Esophagus (tissue), 2 donors: Measurements from ENCODE around the gene P3H1. TPM values are rescaled to one million over a fixed set of nuclear protein-coding genes. Genes with fewer than 3 reads are reported as not detected.
A peak's percentile ranks its signal among the peaks of the same experiment; 100 is the strongest.

ENCODE experiments used
- H3K27ac ChIP-seq, 2 donors: one replicate each; pipeline ENCODE4 v1.5.1; 2013; ENCODE audit warnings: low read depth in 2 of 2, mild to moderate bottlenecking in 2 of 2, inconsistent platforms in 1 of 2, low read length in 1 of 2, moderate library complexity in 1 of 2
- H3K27me3 ChIP-seq, 2 donors: one replicate each; pipeline ENCODE4 v1.6.1; 2013; ENCODE audit warnings: low read length in 2 of 2, control low read depth in 1 of 2, mild to moderate bottlenecking in 1 of 2; ENCODE audit not compliant: insufficient read depth in 2 of 2, control insufficient read depth in 1 of 2
- H3K36me3 ChIP-seq, 2 donors: one replicate each; pipeline ENCODE4 v1.6.1; 2013; ENCODE audit warnings: low read length in 1 of 2; ENCODE audit not compliant: control insufficient read depth in 2 of 2, insufficient read depth in 2 of 2
- H3K4me1 ChIP-seq, 2 donors: one replicate each; pipeline ENCODE4 v1.6.1; 2013; ENCODE audit warnings: low read length in 1 of 2; ENCODE audit not compliant: control insufficient read depth in 2 of 2, insufficient read depth in 2 of 2
- H3K4me3 ChIP-seq, 2 donors: one replicate each; pipeline ENCODE4 v1.5.1; 2013; ENCODE audit warnings: low read length in 2 of 2, mild to moderate bottlenecking in 2 of 2, low read depth in 1 of 2, moderate library complexity in 1 of 2
- H3K9me3 ChIP-seq, 2 donors: one replicate each; pipeline ENCODE4 v1.6.1; 2013; ENCODE audit warnings: mild to moderate bottlenecking in 2 of 2, low read depth in 1 of 2, low read length in 1 of 2, moderate library complexity in 1 of 2; ENCODE audit not compliant: control insufficient read depth in 2 of 2, insufficient read depth in 1 of 2
- WGBS, 2 donors: extraction: QIAGEN DNeasy Blood & Tissue Kit; methylation state at CpG; one replicate each; pipeline ENCODE4 v1.1.7; 2013; 5-methylcytosine and 5-hydroxymethylcytosine counted together
- polyA plus RNA-seq, 2 donors: library from polyadenylated mRNA; stranded (reverse); fragments of 200-250 nt; gene quantifications; one replicate each; pipeline ENCODE4 v1.2.3, GENCODE V29; 2013
- donor health status: healthy with polysubstance abuse.
- donor health status: Bipolar disorder and iron deficiency.

Gene P3H1
- polyA plus RNA-seq, 2 donors = 6.4 to 11.4 TPM

DNA sequence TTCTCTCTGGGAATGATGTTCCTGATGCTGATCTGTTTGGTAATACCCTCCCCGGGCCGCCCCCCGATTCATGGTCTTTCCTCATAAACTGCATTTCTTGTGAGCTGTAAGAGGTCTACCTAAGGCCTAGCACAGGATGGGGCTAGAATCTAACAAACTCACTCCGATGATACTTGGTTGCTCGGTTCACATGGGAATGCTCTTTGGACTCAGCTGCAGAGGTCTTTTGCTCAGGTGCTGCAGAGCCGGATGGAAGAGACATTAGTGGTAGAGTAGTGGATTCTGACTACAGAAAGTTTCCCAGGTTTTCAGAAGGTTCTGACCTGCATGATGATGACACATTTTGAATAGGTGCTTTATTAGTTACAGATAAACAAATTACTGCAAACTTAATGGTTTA lies 9.7 kb upstream of the P3H1 start:
- H3K27me3 ChIP-seq = no peaks in the 10 kb centered on the region
- H3K4me3 ChIP-seq = no peak overlapping the region
- no peaks in the 10 kb centered on the region for H3K9me3 ChIP-seq
- H3K36me3 ChIP-seq = peaks cover 8 to 11% of the 10 kb centered on the region in 2 donors
- no peak overlapping the region for H3K27ac ChIP-seq
- 95 to 97% methylated on average over 6 of the region's 6 CpGs for WGBS, 2 donors
- no peaks in the 10 kb centered on the region for H3K4me1 ChIP-seq

GRCh38 chr1:42774928-42775526 lies 8.2 kb upstream of the P3H1 start:
- H3K27ac ChIP-seq = no peak overlapping the region
- WGBS, 2 donors = 90 to 91% methylated on average over 5 of the region's 5 CpGs
- H3K4me1 ChIP-seq = no peaks in the 10 kb centered on the region
- H3K36me3 ChIP-seq = peaks cover 8 to 11% of the 10 kb centered on the region in 2 donors
- H3K27me3 ChIP-seq = no peaks in the 10 kb centered on the region
- H3K9me3 ChIP-seq = no peaks in the 10 kb centered on the region
- no peak overlapping the region for H3K4me3 ChIP-seq

DNA sequence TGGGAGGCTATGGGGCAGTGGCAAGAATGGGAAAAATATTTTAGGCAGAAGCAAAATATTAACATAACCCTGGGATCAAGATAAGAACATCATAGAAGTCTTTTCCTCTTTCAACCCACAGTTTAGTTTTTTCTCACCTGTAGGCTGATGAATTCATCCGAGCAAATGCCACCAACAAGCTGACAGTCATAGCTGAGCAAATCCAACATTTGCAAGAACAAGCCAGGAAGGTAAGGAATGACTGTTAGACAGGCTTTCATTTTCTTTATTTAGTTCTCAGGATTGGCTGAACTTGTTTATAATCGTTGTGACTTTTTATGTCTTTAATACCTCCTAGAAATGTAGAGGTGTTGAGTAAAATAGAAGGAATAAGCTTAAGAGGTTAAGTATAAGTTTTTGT lies 6.6 kb upstream of the P3H1 start:
- WGBS, 2 donors = 47 to 75% methylated on average over 2 of the region's 2 CpGs
- H3K9me3 ChIP-seq = no peaks in the 10 kb centered on the region
- H3K27ac ChIP-seq = no peak overlapping the region
- H3K36me3 ChIP-seq = peaks cover 8 to 11% of the 10 kb centered on the region in 2 donors
- no peaks in the 10 kb centered on the region for H3K27me3 ChIP-seq
- no peaks in the 10 kb centered on the region for H3K4me1 ChIP-seq
- H3K4me3 ChIP-seq = no peak overlapping the region

- no peaks in the 10 kb centered on the region for H3K27me3 ChIP-seq
- no peak overlapping the region for H3K4me3 ChIP-seq
- WGBS, 2 donors = 86 to 95% methylated on average over 3 of the region's 3 CpGs
- no peaks in the 10 kb centered on the region for H3K9me3 ChIP-seq
- H3K27ac ChIP-seq = no peak overlapping the region
- no peaks in the 10 kb centered on the region for H3K36me3 ChIP-seq
- no peaks in the 10 kb centered on the region for H3K4me1 ChIP-seq
Measured at GRCh38 chr1:42769811-42770210, 3.0 kb upstream of the P3H1 start.

DNA sequence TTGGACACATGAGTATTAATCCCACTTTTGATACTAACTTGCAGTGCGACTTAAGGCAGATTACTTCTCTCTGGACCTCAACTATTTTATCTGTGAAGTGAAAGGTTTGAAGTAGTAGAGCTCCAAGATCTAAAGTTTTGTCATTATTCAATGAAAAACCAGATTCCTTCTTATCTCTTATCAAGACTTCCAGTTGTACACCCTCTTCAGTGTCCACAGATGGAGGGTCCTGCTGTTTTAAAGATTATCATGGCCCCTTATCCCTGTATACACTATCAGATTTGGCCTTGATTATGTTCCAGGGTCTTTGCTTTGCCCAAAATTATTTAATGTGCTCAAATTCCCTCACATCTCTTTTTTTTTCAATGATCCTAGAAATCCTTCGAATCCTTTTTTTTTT lies 1.3 kb upstream of the P3H1 start:
- Histone ChIP-seq H3K36me3 (no peaks in the 10 kb centered on the region), H3K27ac (no peak overlapping the region), H3K4me3 (peak overlapping the region in 1 of 2 donors; percentile 89), H3K9me3 (no peaks in the 10 kb centered on the region), H3K4me1 (no peaks in the 10 kb centered on the region), H3K27me3 (no peaks in the 10 kb centered on the region)
- whole genome bisulfite sequencing, 2 donors = 75 to 82% methylated on average over 2 of the region's 2 CpGs

DNA sequence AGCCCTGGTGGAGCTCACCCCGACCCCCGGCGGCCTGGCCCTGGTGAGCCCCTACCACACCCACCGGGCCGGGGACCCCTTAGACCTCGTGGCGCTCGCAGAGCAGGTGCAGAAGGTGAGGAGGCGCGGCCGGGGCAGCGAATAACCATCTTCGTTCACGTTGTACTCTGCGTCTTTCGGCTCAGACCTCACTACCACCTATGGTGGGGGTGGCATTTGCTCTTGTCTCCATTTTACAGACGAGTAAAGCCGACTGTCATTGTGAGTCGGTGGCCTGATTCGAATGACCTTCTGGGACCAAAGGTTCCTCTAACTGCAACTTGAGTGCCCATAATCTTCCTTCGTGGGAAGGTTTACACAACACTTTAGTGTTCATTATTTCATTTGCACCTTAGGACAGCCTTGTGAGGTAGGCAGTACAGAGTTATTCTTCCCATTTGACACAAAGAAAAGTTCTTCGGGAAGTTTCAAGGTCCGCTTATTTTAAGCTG lies 727 bp upstream of the P3H1 start:
- Histone ChIP-seq H3K4me3 (peak overlapping the region; percentile 89 to 99), H3K4me1 (no peaks in the 10 kb centered on the region), H3K36me3 (no peaks in the 10 kb centered on the region), H3K9me3 (no peaks in the 10 kb centered on the region), H3K27me3 (no peaks in the 10 kb centered on the region), H3K27ac (peak overlapping the region; percentile 93 to 96)
- 1 to 2% methylated on average over 23 of the region's 23 CpGs for WGBS, 2 donors

DNA sequence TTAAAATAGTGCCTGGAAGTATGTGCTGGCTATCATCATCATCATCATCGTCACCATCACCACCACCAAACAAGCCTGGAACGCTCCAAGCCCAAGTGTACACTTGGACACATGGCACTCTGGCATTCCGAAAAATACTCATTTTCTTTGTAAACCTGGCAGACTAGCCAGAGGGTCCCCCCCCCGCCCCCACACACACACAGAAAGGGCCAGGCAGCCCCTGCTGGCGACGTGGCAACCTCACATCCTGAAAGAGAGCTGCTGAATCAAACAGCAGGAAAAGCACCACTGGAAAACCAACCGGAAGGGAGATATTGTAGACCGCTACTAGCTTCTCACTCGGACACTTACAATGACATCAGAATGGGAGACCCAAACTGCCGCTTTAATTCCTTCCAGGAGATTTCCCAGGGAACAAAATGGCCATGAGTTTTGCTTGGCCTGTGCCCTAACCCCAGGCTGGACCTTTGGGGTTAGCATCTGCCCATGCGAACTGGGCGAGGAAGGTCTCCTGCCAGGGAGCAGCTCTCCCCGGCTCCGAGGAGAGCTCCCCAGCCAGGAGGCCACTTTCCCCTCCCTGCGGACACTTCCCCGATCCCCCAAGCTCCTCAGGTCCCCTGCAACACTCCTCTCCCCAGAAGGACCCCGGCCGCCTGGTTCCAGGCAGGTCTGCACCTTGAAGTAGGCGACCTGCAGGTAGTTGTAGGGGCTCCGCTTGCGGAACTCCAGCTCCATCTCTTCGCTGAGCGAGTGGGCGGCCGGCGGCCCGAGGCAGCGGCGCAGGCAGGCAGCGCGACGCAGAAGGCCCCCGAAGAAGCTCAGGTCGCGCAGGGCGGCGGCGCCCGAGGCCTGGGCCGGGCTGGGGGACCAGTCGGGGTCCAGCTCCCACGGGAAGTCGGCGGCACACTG lies 742 bp downstream of the P3H1 start:
- Histone ChIP-seq H3K4me1 (no peaks in the 10 kb centered on the region), H3K27me3 (no peaks in the 10 kb centered on the region)
- WGBS, 2 donors = 1% methylated on average over 44 of the region's 44 CpGs

GRCh38 chr1:42765269-42765668 lies 1.6 kb downstream of the P3H1 start:
- 27 to 29% methylated on average over 7 of the region's 7 CpGs for WGBS, 2 donors
- H3K36me3 ChIP-seq = no peaks in the 10 kb centered on the region
- H3K9me3 ChIP-seq = no peaks in the 10 kb centered on the region
- no peaks in the 10 kb centered on the region for H3K4me1 ChIP-seq
- H3K4me3 ChIP-seq = peak overlapping the region in 1 of 2 donors; percentile 59
- H3K27me3 ChIP-seq = no peaks in the 10 kb centered on the region
- no peak overlapping the region for H3K27ac ChIP-seq

More for the DNA sequence above, 742 bp downstream of the P3H1 start:
- Histone ChIP-seq H3K9me3 (no peaks in the 10 kb centered on the region), H3K27ac (peak overlapping the region; percentile 63 to 88), H3K36me3 (no peaks in the 10 kb centered on the region), H3K4me3 (peak overlapping the region; percentile 59 to 78)

DNA sequence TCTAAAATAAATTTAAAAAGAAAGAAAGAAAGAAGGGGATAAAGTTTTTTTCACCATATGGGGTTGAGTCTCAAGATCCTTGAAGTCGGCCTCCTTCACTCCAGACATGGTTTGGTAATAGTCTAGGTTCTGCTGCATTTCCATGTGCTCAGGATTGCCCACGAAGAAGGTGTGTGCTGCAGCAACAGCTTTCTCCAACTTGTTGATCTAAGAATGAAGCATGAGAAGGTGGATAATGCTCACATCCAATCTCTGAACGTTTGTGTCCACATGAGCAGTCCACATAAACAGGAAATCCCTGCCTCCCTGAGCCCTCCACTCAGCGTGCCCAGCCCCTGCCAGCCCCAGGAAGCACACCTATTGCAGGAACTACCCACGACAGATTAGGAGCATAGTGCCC lies 4.6 kb downstream of the P3H1 start:
- Histone ChIP-seq H3K4me1 (no peaks in the 10 kb centered on the region), H3K27ac (no peak overlapping the region), H3K9me3 (no peaks in the 10 kb centered on the region), H3K36me3 (peaks cover 0 to 6% of the 10 kb centered on the region in 2 donors), H3K27me3 (no peaks in the 10 kb centered on the region), H3K4me3 (no peak overlapping the region)
- 69 to 71% methylated on average over 5 of the region's 5 CpGs for WGBS, 2 donors
